GM12801 (cell line): Measurements from ENCODE around the gene SAP30BP.

Source experiments
- TF ChIP-seq, protein P1 (sequence below): IDR thresholded peaks from one replicate; pipeline ENCODE4 v1.5.1; 2011; ENCODE audit warnings: control low read depth; ENCODE audit not compliant: insufficient read length; ENCODE audit errors: extremely low read depth

SAP30BP gene

DNA sequence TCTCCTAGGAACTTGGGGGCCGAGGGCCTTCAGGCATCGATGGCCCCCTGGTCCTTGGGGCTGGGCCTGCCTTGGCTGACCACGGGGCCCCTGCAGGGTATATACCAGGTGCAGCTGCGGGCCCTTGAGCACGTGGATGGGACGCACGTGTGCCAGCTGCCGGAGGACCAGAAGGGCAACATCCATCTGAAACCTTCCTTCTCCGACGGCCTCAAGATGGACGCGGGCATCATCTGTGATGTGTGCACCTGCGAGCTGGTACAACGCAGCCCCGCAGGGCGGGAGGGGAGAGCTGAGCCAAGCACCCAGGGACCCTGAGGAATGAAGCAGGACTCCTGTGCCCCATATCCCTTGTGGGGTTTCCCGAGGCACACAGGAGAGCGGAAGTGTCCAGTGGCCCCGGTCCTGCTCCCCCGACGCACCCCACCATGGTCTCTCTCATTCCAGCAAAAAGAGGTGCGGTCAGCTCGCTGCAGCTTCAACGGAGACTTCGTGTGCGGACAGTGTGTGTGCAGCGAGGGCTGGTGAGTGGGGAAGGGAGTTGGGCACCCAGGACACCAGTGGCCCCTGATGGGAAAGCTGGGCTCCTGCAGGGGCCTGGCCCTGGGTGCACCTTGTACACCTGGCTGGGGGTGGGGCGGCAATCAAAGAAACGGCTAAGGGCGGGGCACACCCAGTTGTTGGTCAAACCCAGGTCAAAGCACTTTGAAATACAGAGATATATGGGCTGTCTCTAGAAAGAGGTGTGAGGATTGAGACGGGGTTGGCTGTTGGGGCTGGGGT is 64.8 kb downstream of the SAP30BP start:
- TF ChIP-seq, protein P1, sequence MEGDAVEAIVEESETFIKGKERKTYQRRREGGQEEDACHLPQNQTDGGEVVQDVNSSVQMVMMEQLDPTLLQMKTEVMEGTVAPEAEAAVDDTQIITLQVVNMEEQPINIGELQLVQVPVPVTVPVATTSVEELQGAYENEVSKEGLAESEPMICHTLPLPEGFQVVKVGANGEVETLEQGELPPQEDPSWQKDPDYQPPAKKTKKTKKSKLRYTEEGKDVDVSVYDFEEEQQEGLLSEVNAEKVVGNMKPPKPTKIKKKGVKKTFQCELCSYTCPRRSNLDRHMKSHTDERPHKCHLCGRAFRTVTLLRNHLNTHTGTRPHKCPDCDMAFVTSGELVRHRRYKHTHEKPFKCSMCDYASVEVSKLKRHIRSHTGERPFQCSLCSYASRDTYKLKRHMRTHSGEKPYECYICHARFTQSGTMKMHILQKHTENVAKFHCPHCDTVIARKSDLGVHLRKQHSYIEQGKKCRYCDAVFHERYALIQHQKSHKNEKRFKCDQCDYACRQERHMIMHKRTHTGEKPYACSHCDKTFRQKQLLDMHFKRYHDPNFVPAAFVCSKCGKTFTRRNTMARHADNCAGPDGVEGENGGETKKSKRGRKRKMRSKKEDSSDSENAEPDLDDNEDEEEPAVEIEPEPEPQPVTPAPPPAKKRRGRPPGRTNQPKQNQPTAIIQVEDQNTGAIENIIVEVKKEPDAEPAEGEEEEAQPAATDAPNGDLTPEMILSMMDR: no peak

DNA sequence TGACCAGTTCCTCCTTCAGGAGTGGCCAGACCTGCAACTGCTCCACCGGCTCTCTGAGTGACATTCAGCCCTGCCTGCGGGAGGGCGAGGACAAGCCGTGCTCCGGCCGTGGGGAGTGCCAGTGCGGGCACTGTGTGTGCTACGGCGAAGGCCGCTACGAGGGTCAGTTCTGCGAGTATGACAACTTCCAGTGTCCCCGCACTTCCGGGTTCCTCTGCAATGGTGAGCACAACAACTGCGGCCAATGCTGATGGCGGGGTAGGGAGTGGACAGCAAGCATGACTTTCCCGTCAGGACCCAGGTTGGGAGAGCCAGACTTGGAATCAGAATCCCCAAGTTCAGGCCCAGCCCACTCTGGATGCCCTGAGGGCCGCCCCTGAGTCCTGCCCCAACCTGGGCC is 66.3 kb downstream of the SAP30BP start:
- TF ChIP-seq, protein P1: no peak

DNA sequence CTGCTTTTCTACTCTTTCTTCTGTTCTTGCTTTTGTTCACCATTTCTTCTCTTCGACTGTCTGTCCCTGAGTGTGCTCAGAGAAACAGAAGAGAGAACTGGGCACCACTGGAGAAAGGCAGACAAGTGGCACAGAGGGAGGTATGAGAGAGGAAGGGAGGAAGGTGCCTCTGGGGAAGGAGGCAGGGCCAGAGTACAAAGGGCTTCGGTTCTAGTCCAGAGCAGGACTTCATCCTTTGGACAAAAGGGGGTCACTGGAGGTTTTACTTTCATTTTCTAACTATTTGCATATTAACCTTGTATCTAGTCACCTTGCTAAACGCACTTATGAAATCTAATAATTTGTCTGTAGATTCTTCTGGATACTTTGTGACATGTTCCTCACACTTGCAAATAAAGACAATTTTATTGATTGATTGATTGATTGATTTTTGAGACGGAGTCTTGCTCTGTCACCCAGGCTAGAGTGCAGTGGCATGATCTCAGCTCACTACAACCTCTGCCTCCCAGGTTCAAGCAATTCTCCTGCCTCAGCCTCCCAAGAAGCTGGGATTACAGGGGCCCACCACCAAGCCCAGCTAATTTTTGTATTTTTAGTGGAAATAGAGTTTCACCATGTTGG is 67.6 kb downstream of the SAP30BP start:
- TF ChIP-seq, protein P1: no peak

DNA sequence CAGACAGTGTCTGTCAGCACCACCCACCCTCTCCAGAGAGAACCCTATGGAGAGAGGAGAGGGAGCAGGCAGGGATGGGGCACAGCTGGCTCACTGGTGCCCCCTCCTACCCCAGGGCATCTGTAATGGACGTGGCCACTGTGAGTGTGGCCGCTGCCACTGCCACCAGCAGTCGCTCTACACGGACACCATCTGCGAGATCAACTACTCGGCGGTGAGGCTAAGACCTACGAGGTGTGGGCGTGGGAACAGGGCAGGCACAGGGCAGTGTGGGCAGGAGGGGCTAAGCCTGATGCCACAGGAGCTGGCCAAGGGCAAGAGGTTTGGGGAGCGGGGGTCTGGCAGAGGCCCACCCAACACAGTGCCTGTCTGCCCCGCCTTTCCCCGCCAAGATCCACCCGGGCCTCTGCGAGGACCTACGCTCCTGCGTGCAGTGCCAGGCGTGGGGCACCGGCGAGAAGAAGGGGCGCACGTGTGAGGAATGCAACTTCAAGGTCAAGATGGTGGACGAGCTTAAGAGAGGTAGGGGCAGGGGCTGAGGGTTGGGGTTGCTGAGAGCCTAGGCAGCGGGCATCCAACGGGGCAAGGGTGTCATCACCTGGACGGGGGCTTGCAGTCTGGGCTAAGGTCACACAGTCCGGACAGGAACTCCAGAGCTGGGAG is 69.2 kb downstream of the SAP30BP start:
- TF ChIP-seq, protein P1: no peak

DNA sequence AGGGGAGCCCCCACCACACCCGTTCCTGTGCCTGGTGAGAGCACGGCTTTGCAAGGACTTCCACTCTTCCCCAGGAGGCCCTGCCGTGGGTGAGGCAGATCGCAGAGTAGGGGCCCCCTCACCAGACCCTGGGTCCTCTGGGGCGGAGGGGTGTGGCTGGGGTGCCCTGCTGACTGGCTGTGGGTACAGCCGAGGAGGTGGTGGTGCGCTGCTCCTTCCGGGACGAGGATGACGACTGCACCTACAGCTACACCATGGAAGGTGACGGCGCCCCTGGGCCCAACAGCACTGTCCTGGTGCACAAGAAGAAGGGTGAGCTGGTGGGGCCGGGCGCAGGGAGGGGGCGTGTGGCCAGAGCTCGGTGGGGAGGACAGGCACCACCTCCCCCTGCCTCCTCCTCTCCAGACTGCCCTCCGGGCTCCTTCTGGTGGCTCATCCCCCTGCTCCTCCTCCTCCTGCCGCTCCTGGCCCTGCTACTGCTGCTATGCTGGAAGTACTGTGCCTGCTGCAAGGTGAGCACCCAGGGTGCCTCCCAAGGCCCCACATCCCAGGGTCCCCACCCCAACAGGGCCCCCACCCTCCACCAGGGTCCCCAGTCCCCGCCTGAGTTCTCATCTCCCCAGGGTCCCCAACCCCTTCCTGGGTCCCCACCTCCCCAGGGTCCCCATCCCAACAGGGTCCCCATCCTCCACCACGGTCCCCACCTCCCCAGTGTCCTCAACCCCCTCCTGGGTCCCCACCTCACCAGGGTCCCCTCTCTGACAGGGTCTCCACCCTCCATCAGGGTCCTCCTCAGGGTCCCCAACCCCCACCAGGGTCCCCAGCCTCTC is 70.2 kb downstream of the SAP30BP start:
- TF ChIP-seq, protein P1: no peak

DNA sequence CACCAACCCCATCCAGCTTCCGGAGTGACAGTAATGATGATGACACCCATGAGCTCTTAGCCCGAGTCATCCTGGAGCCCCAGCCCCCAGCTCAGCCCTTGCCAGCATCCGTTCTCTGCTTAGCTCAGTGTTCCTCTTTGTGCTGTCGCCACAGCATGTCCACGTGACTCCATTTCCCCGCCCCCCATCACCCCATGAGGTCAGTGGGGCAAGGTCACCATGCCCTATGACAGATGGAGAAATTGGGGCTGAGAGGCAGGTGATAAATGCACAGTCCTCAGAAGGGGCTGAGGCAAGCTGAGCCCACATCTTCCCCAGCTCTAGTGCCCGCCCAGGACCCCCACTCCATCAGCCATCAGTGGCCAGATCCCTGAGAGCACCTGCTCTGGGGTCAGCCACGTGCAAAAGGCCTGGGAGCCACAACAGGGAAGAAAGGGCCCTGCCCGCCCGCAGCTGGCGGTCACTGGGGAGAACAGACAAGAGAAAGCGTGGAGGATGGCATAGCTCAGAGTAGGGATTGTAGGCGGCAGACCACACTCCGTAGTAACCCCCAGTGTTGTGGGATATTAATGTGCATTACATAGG is 71.2 kb downstream of the SAP30BP start:
- TF ChIP-seq, protein P1: no peak
